Measurements from ENCODE around the gene C1GALT1C1L.

C1GALT1C1L gene

DNA sequence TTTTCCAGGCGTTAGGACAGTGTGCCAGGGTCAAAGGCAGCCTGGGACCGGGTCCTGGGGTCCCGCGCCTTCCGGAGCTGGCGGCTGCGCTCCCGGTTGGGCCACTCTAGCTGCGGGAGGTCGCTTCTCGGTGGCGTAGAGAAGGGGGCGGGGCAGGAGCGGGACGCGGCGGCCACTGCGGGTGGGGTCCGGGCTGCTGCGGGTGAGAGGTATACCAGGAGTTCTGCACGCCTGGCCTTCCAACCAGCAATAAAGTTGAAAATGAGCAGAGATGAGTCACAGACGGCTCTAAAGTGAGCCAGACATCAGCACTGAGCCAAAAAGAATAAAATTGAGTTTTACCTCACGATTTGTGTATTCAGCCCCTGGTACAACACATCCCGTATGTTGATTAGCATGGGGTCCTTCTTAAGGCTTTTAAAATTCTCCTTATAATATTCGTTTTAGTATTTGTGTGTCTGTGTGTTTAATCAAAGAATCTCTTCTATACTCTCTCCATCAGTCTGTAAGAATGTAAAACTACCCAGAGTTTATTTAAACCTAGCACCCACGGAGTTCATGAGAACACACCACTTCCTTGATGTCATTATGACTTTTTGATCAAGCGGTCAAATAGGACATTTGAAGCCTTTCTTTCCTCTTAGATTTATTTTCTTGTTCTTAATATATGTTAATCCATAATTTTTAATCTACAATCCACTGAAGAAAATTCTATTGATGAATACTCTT is at the start of gene C1GALT1C1L:
TSS of gene C1GALT1C1L (minus strand) at position 108 of the 729 bp plus-strand sequence. CDS start at position 1, 107 bp downstream.
- TF ChIP-seq, protein P1, sequence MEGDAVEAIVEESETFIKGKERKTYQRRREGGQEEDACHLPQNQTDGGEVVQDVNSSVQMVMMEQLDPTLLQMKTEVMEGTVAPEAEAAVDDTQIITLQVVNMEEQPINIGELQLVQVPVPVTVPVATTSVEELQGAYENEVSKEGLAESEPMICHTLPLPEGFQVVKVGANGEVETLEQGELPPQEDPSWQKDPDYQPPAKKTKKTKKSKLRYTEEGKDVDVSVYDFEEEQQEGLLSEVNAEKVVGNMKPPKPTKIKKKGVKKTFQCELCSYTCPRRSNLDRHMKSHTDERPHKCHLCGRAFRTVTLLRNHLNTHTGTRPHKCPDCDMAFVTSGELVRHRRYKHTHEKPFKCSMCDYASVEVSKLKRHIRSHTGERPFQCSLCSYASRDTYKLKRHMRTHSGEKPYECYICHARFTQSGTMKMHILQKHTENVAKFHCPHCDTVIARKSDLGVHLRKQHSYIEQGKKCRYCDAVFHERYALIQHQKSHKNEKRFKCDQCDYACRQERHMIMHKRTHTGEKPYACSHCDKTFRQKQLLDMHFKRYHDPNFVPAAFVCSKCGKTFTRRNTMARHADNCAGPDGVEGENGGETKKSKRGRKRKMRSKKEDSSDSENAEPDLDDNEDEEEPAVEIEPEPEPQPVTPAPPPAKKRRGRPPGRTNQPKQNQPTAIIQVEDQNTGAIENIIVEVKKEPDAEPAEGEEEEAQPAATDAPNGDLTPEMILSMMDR (IDR thresholded peaks at IDR 0.05; ENCODE audit: extremely low read depth, missing control alignments), result no peak
- DNase-seq (ENCODE audit: low spot score), result no peak

DNA sequence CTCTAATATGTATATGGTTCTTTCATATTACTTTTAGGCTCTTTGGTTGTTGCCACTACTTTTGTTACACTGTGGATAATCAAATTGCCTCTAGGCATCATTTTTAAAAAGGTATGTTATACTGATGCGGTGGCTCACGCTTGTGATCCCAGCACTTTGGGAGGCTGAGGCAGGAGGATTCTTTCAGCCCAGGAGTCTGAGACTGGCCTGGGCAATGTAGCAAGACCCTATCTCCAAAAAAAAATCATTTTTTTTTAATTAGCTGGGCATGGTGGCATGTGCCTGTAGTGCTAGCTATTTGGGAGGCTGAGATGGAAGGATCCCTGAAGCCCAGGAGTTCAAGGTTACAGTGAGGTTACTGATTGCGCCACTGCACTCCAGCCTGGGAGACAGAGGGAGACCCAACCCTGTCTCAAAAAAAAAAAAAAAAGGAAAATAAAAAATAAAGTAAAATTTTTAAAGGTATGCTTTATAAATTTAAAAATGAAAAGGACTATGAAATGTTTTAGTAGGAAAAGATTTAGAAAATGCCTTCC is 49.5 kb upstream of the C1GALT1C1L start:
- TF ChIP-seq, protein P1 (IDR thresholded peaks at IDR 0.05; ENCODE audit: extremely low read depth, missing control alignments), result no peak
- no peak for DNase-seq (ENCODE audit: low spot score)

DNA sequence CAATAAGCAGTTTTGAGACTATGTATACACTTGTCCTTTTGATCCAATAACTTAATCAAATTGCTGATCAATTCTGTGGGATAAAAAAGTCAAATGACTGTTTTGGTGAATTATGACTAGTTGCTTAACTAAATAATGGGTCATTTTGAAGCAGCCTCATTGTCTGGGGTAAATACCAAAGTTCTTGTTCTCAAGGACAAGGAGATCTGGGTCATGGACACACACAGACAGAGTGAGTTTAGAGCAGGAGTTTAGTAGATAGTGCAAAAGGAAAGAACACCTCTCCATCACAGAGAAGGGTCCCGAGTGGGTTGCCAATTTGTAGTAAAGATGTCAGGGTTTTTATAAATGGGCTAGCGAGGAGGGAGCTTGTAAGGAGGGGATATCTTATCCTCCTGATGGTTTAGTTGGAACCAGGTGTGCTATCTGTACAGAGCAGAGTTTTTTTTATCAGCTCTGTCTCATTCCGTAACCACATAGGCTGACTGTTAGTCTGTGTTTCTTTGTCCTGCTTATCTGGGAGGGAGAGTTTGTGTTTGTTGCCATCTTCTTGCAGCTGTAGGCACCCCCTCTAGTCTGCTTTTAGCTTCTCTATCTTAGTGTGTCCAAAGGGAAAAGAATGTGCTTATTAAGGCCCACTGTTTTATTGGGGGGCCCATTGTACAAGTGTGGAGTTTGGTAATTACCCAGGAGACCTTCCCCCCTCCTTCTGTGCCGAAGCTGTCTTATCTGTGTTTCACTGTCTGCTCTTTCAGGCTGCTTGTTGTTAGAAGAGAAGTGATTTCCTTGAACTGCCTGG is 48.7 kb upstream of the C1GALT1C1L start:
- TF ChIP-seq, protein P1 (IDR thresholded peaks at IDR 0.05; ENCODE audit: extremely low read depth, missing control alignments), result no peak
- DNase-seq (ENCODE audit: low spot score), result no peak

DNA sequence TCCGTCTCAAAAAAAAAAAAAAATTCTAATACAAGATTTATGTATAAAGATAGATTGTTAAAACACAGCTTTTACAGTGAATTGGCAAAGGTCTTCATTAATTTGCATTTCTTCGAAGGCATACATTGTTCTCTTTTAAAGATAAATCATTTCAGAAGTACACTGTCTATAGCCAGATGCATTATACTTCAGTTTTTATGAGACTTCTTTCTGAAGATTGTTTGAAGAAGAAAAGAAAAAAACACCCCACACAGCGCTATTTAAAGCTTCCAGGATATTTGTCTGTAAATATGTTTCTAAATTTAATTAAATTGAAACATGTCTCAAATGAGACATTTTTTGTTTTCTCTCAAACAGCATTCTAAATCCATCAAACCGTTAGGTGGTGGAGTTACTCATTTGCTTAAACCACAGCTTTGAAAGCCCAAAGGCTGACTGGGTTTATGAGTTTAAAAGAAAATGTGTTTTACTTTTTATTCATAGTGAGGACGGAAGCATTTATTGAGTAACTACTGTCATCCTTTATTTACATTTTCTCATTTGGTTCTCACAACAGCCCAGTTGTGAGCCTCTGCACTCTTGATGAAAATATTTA is 42.4 kb upstream of the C1GALT1C1L start:
- TF ChIP-seq, protein P1 (IDR thresholded peaks at IDR 0.05; ENCODE audit: extremely low read depth, missing control alignments), result no peak

DNA sequence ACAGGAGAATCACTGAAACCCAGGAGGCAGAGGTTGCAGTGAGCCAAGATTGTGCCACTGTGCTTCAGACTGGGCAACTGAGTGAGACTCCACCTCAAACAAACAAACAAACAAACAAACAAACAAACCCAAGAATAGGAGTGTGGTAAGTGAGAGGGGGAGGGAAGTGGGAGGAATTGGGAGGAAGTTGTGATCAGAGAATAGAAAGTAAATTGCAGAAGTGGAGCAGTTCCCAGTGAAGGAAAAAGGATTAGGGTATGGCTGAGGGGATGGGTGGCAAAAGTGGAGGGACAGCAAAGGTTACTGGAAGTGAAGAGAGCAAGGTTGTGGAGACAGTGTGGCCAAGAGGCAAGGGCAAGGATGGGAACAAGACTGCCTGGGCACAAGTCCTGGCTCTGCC is 41.1 kb upstream of the C1GALT1C1L start:
- TF ChIP-seq, protein P1 (IDR thresholded peaks at IDR 0.05; ENCODE audit: extremely low read depth, missing control alignments), result no peak
- DNase-seq (ENCODE audit: low spot score), result no peak

More for the DNA sequence above, 42.4 kb upstream of the C1GALT1C1L start:
- DNase-seq (ENCODE audit: low spot score), result no peak

DNA sequence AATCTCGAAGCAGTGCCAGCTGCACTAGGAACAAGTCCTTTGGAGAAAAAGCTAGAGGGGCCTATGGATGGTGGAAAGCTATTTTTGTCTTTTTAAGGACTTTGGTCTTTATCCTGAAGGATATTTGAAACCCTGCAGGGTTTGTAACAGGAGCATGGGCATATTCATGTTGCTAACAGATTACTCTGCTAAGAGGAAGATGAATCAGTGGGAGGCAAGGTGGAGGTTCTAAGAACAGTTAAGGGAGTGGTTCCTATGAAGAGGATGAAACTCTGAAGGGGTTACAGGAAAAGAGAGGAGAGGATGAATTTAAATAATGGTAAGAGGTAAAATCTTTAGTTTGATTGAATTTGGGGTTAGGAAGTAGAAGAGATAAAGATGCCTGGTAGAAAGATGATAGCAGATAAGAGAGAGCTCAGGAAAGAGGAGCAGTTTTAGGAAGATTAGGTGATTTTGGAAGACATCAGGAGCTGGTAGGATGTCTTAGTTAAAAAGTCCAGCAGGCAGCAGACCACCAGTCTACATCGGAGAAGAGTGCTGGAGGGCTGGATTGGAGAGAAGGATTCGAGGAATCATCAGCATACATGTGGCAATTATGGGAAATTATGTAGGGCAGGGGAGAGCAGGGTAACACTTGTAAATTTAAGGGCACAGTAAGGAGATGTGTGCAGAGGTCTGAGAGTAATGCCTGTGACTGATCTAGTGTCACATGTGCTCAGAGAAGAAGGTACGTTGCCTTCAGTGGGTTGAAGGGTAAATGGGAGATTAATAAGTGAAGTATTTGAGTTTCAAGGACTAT is 39.3 kb upstream of the C1GALT1C1L start:
- TF ChIP-seq, protein P1 (IDR thresholded peaks at IDR 0.05; ENCODE audit: extremely low read depth, missing control alignments), result no peak
- DNase-seq (ENCODE audit: low spot score), result no peak
